ENCODE measurements around the gene ANAPC13.

ANAPC13 gene

DNA sequence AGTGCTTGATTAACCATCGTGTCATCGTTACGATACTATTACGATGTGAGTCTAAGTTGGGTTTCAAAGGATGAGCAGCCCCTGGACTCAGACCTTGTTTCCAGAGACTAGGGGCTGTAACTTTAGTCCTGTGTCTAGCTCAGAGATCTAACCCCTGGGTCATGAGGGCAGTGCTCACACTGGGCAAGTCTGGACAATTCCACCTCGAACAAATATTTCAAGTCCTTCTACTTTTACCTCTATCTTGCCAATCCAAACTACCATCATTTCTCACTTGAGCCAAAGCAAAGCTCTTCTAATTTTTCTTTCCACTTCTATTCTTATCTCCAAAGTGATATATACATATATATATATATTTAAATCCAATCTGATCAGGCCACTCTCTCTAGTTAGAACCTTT lies 10.8 kb downstream of the ANAPC13 start:
- no peak overlapping the region for H3K4me3 ChIP-seq (ENCODE audit: low read depth, low read length)
- DNase-seq (ENCODE audit: low read depth) = no peak
- TF ChIP-seq MYC (IDR thresholded peaks at IDR 0.05; ENCODE audit: low read depth, low read length) (no peak), POLR2A (IDR thresholded peaks at IDR 0.05; ENCODE audit: extremely low read depth, insufficient read length) (no peak)
- TF ChIP-seq, protein P1, sequence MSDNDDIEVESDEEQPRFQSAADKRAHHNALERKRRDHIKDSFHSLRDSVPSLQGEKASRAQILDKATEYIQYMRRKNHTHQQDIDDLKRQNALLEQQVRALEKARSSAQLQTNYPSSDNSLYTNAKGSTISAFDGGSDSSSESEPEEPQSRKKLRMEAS (IDR thresholded peaks at IDR 0.05; ENCODE audit: low read depth, low read length) = no peak
- TF ChIP-seq, protein P2, sequence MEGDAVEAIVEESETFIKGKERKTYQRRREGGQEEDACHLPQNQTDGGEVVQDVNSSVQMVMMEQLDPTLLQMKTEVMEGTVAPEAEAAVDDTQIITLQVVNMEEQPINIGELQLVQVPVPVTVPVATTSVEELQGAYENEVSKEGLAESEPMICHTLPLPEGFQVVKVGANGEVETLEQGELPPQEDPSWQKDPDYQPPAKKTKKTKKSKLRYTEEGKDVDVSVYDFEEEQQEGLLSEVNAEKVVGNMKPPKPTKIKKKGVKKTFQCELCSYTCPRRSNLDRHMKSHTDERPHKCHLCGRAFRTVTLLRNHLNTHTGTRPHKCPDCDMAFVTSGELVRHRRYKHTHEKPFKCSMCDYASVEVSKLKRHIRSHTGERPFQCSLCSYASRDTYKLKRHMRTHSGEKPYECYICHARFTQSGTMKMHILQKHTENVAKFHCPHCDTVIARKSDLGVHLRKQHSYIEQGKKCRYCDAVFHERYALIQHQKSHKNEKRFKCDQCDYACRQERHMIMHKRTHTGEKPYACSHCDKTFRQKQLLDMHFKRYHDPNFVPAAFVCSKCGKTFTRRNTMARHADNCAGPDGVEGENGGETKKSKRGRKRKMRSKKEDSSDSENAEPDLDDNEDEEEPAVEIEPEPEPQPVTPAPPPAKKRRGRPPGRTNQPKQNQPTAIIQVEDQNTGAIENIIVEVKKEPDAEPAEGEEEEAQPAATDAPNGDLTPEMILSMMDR (IDR thresholded peaks at IDR 0.05; ENCODE audit: low read depth, low read length) = no peak

DNA sequence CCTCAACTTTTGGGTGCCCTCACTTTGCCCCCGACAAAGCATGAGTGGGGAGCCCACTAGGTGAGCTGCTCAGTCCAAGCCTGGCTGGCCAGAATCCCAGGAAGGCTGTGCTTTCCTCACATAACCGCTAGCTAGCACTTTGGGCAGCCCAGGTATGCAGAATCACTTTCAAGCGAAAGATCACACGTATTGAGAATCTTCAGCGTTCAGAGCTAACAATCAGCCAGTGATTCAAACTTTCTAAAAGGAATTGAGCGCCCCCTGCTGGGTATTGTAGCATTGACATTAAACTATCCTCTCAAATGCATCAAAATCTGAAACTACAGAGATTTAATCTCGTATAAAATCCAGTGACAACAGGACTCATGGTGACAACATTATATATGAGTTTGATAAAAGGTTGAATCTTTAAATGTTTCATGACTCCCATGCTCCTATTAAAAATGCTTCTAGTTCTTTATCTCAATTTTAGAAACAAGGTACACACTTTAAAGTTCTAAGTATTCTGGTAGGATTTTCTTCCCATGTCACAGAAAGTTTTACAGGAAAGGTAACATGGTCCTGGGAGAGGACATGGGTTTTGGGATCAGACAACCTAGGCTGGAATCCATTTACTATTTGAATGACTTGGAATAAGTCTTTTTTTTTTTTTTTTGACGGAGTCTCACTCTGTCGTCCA lies 11.8 kb downstream of the ANAPC13 start:
- TF ChIP-seq, protein P2 (IDR thresholded peaks at IDR 0.05; ENCODE audit: low read depth, low read length) = peak; percentile 55
- no peak for TF ChIP-seq POLR2A (IDR thresholded peaks at IDR 0.05; ENCODE audit: extremely low read depth, insufficient read length)
- TF ChIP-seq, protein P1 (IDR thresholded peaks at IDR 0.05; ENCODE audit: low read depth, low read length) = no peak
- H3K4me3 ChIP-seq (ENCODE audit: low read depth, low read length) = no peak overlapping the region
- peak; percentile 68 for DNase-seq (ENCODE audit: low read depth)

DNA sequence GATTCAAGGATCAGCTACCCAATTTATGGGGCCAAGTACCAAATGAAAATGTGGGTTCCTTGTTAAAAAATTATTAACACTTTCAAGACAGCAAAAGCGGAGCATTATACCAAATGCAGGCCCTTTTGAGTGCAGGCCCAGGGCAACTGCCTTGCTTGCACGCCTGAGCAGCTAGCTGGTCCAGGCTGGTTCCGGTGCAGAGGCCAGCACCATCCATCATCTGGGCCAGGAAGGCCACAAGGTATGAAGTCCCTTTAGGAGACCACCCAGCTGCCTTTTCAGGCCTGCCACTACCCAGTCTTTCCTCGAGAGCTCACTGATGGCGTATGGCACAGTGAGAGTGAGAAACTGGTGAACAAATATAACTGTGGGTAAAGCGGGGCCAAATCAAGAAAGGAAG lies 13.0 kb downstream of the ANAPC13 start:
- no peak overlapping the region for H3K4me3 ChIP-seq (ENCODE audit: low read depth, low read length)
- DNase-seq (ENCODE audit: low read depth) = no peak
- TF ChIP-seq, protein P2 (IDR thresholded peaks at IDR 0.05; ENCODE audit: low read depth, low read length) = no peak
- no peak for TF ChIP-seq POLR2A (IDR thresholded peaks at IDR 0.05; ENCODE audit: extremely low read depth, insufficient read length)
- no peak for TF ChIP-seq MYC (IDR thresholded peaks at IDR 0.05; ENCODE audit: low read depth, low read length)
- TF ChIP-seq, protein P1 (IDR thresholded peaks at IDR 0.05; ENCODE audit: low read depth, low read length) = no peak

DNA sequence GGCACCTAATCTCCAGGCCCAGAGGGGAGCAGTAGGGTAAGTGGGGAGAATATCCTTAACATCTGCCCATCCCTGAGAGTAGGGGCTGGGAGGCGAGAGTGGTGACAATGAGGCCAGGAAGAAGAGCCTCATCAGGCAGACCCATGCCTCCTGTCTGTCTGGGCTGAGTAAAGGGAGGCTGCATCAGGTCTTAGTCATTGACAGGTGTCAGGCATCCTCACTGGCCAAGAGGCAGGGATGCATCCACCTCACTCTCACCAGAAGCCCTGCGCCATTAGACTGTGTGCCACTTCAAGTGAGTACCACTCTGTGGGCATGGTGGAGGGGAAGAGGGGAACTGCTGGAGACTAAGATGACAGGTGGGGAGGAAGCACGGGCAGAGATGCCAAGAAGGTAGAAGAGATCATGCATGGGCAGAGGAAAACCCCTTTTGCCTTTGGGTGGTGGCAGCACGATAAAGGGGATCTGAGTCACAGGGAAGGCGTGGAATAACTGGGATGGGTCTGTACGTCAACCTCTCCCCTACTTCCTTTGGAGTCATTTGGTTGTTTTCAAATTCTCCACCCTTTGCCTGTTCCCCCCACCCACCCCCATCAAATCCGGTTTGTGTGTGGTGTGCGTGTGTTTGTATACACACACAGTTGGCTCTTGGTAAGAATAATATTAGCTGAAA lies 14.1 kb downstream of the ANAPC13 start:
- DNase-seq (ENCODE audit: low read depth) = no peak
- TF ChIP-seq, protein P2 (IDR thresholded peaks at IDR 0.05; ENCODE audit: low read depth, low read length) = no peak
- TF ChIP-seq MYC (IDR thresholded peaks at IDR 0.05; ENCODE audit: low read depth, low read length) = no peak
- TF ChIP-seq, protein P1 (IDR thresholded peaks at IDR 0.05; ENCODE audit: low read depth, low read length) = no peak
- TF ChIP-seq POLR2A (IDR thresholded peaks at IDR 0.05; ENCODE audit: extremely low read depth, insufficient read length) = no peak

DNA sequence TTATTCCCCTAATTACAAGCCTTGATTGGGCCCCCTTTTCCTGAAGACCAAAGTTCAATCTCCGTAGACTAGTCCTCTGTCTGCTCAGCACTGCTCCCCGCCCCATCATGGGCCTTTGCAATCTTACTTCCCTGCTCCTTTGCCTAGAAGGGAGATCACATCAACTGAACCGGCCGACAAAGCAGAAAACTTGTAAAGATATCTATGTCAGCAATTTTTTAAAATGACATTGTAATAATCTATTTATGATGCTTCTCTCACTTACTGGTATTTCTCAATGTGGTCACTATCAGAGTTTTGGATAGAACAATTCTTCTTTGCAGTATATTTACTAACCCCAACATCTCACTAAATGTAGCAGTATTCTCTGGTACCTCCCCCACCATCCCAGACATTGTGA lies 17.3 kb downstream of the ANAPC13 start:
- H3K4me3 ChIP-seq (ENCODE audit: low read depth, low read length) = no peak overlapping the region
- TF ChIP-seq, protein P1 (IDR thresholded peaks at IDR 0.05; ENCODE audit: low read depth, low read length) = no peak
- no peak for TF ChIP-seq POLR2A (IDR thresholded peaks at IDR 0.05; ENCODE audit: extremely low read depth, insufficient read length)
- no peak for TF ChIP-seq MYC (IDR thresholded peaks at IDR 0.05; ENCODE audit: low read depth, low read length)
- TF ChIP-seq, protein P2 (IDR thresholded peaks at IDR 0.05; ENCODE audit: low read depth, low read length) = no peak
- DNase-seq (ENCODE audit: low read depth) = no peak

More for the DNA sequence above, 14.1 kb downstream of the ANAPC13 start:
- no peak overlapping the region for H3K4me3 ChIP-seq (ENCODE audit: low read depth, low read length)

Measured in NB4 (cell line).